Bronchial epithelial cell (primary cell): ENCODE results near the gene DNAJB8. TPM values are rescaled to one million over a fixed set of nuclear protein-coding genes. Genes with fewer than 3 reads are reported as not detected.

ENCODE experiments used
- DNase-seq: peaks from one replicate; pipeline ENCODE4 v3.0.0-alpha.2; 2010; ENCODE audit warnings: low read depth
- FAIRE-seq: peaks from 2 replicates; lab custom pipeline; 2011; peaks lifted over from hg19 to GRCh38; lab: Jason Lieb, UNC
- H3K27me3 ChIP-seq: 2 replicates; pipeline ENCODE4 v1.5.1; 2011; ENCODE audit warnings: low read length; ENCODE audit not compliant: control insufficient read depth, insufficient read depth
- H3K36me3 ChIP-seq: 2 replicates; pipeline ENCODE4 v1.5.1; 2011; ENCODE audit warnings: low read length; ENCODE audit not compliant: control insufficient read depth, insufficient read depth
- H3K4me3 ChIP-seq: 2 replicates; pipeline ENCODE4 v1.5.1; 2011; ENCODE audit warnings: mild to moderate bottlenecking, low read depth, low read length, control low read depth
- total RNA-seq: library from RNA; depleted of rRNA; stranded (reverse); fragments of >200 nt; gene quantifications from 2 replicates; pipeline ENCODE4 v1.2.1, GENCODE V29; 2014
- TF ChIP-seq, protein P1 (sequence below): IDR thresholded peaks from 2 replicates; pipeline ENCODE4 v1.5.1; 2011; ENCODE audit warnings: mild to moderate bottlenecking, moderate library complexity, low read length, control low read depth, inconsistent platforms; ENCODE audit not compliant: insufficient read depth, severe bottlenecking

The DNAJB8 gene
- total RNA-seq, result not detected in 2 replicates

DNA sequence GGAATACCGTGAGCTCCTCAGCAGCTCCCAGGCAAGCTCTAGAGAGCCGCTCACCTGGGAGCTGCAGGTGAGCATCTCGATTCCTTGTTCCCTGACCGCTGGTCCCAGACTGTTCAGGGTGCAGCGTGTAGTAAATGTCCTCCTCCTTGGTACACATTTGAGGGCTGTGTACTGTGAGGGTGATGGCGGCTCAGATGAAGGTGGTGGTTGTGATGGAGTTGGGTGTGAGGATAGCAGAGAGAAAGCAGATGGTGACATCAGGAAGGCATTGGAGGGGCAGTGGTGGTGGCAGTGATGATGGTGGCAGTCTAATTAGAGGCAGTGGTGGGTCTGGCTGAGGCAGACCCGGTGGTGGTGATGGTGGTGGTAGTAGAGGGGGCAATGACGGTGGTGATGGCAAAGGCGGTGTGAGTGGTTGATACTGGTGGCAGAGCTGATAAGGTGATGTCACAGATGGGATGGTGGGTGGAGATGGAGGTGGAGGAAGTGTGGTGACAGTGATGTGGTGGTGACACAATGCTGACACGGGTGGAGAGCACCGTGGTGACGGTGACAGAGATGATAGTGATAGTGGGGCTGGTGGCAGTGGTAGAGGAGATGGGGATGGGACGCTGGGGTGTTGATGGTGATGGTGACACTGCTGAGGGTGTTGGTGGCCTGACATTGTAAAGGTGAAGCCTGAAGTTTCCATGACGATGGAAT, at the start of gene DNAJB8:
TSS of gene DNAJB8 (minus strand) at position 51 of the 702 bp plus-strand sequence. CDS start 3,645 bp downstream, outside the sequence.
- TF ChIP-seq, protein P1, sequence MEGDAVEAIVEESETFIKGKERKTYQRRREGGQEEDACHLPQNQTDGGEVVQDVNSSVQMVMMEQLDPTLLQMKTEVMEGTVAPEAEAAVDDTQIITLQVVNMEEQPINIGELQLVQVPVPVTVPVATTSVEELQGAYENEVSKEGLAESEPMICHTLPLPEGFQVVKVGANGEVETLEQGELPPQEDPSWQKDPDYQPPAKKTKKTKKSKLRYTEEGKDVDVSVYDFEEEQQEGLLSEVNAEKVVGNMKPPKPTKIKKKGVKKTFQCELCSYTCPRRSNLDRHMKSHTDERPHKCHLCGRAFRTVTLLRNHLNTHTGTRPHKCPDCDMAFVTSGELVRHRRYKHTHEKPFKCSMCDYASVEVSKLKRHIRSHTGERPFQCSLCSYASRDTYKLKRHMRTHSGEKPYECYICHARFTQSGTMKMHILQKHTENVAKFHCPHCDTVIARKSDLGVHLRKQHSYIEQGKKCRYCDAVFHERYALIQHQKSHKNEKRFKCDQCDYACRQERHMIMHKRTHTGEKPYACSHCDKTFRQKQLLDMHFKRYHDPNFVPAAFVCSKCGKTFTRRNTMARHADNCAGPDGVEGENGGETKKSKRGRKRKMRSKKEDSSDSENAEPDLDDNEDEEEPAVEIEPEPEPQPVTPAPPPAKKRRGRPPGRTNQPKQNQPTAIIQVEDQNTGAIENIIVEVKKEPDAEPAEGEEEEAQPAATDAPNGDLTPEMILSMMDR, result no peak
- Histone ChIP-seq H3K4me3 (no peak within 1 kb of the TSS), H3K36me3 (no peaks in the 10 kb centered on the region), H3K27me3 (peaks cover 10% of the 10 kb centered on the region)
- no peak for DNase-seq
- FAIRE-seq, result no peak

DNA sequence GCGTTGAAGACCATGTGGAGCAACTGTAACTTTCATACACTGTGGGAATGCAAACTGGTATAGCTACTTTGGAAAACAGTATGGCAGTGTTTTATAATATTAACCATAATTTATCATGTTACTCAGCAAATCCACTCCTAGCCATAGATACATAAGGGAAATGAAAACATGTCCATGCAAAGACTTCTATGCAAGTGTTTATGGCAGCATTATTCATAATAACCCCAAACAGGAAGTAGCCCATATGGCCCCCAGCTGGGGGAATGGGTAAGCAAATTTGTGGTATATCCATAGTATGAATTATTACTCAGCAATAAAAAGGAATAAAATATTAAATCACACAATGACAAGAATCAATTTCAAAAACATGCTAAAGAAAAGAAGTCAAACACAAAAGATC, 49.3 kb upstream of the DNAJB8 start:
- no peak for FAIRE-seq
- TF ChIP-seq, protein P1, result no peak
- Histone ChIP-seq H3K27me3 (no peaks in the 10 kb centered on the region), H3K4me3 (no peak overlapping the region), H3K36me3 (no peaks in the 10 kb centered on the region)
- DNase-seq, result peak; percentile 70

DNA sequence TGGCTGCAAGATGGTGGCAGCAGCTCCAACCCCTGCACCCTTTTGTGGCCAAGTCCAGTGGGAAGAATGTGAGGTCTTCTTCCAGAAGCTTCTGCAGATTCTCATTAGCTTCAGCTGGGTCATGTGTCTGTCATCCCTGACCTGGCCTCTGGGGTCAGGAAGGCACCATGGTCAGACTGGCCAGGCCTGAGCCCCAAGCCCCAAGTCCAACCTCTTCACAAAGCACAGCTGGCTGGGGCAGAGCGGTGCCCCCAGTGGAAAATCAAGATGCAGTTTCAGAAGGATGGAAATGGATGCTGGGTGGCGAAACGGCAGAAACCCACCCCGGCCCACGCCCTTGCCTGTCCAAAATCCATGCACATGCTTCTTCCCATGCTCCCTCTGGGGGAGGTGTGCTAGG, 42.2 kb upstream of the DNAJB8 start:
- Histone ChIP-seq H3K4me3 (no peak overlapping the region), H3K36me3 (no peaks in the 10 kb centered on the region), H3K27me3 (no peaks in the 10 kb centered on the region)
- TF ChIP-seq, protein P1, result no peak
- FAIRE-seq (peak; percentile 43), DNase-seq (no peak)

DNA sequence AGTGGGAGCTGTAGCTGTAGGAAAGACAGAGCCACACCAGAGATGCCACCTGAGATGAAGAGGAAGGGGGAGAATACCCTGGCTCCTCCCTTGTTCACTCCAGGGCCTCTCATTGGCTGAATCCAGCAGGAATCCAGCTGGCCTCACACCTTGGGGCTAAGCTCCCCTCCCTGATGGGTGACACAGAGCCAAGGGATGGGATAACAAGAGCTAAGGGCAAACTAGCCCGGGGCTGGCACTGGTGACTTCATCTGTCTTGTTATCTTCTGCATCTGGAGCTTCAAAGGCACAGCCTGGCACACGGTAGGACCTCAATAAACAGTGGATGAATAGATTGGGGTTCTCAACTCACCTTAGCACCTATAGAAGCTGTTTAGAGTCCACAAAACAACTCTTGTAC, 40.1 kb upstream of the DNAJB8 start:
- FAIRE-seq (no peak), DNase-seq (no peak)
- Histone ChIP-seq H3K27me3 (no peaks in the 10 kb centered on the region), H3K4me3 (no peak overlapping the region), H3K36me3 (no peaks in the 10 kb centered on the region)
- TF ChIP-seq, protein P1, result no peak

DNA sequence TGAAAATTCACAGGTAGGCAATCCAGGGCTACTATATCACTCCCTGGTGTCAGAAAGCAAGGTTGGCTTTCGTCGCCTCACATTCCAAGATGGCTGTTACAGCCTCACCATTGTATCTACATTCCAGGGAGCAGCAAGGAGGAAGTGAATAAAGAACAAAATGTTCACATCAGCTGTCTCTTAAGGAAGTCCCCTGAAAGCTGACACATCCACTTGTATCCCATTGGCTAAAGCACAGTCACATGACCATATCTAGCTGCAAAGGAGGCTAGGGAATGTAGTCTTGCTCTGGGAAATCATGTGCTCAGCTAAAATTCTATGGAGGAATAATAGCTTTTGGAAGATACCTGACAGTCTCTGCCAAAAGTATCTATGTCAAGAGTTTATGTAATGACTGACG, 39.1 kb upstream of the DNAJB8 start:
- TF ChIP-seq, protein P1, result no peak
- no peak for DNase-seq
- FAIRE-seq, result no peak
- H3K36me3 ChIP-seq, result no peaks in the 10 kb centered on the region
- H3K27me3 ChIP-seq, result no peaks in the 10 kb centered on the region
- H3K4me3 ChIP-seq, result no peak overlapping the region
